ENCODE data around the gene PGGT1B.

The PGGT1B gene

DNA sequence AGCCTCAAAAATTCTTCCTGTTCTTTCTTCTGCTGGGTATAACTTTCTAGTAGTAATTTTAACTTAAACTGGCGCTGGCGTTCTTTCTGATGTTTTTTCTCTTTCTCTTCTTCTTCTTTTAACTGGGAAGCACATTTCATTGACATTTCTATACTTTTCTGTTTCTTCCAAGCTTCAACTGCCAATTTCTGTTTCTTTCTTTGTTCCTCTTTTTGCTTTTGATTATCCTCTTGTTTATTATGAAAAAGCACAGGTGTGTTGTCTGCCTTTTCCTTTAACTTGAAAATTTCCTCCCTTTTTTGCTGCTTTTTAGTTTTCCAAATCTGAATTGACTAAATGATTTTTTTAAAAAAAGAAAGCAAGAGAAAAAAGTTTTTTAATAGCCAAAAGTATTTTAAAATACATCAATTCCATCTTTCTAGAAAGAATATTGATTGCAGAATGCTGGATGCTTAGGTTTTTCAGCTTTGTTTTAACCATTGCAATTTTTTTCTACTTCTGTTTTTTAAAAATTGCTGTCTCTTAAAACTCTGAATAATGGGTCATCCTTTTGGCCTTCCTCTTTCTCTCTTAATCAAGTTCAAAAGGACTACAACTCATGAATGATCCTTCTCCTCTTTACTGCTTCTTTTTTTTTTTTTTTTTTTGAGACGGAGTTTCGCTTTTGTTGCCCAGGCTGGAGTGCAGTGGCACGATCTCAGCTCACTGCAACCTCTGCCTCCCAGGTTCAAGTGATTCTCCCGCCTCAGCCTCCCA lies 8.8 kb upstream of the PGGT1B start:
- TF ChIP-seq, protein P1, sequence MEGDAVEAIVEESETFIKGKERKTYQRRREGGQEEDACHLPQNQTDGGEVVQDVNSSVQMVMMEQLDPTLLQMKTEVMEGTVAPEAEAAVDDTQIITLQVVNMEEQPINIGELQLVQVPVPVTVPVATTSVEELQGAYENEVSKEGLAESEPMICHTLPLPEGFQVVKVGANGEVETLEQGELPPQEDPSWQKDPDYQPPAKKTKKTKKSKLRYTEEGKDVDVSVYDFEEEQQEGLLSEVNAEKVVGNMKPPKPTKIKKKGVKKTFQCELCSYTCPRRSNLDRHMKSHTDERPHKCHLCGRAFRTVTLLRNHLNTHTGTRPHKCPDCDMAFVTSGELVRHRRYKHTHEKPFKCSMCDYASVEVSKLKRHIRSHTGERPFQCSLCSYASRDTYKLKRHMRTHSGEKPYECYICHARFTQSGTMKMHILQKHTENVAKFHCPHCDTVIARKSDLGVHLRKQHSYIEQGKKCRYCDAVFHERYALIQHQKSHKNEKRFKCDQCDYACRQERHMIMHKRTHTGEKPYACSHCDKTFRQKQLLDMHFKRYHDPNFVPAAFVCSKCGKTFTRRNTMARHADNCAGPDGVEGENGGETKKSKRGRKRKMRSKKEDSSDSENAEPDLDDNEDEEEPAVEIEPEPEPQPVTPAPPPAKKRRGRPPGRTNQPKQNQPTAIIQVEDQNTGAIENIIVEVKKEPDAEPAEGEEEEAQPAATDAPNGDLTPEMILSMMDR (IDR thresholded peaks at IDR 0.05): no peak
- no peak overlapping the region for H3K27ac ChIP-seq
- peaks cover 14 to 15% of the 10 kb centered on the region in 2 experiments for H3K4me1 ChIP-seq (ENCODE audit: control insufficient read depth in 1 of 2, insufficient read depth in 1 of 2, low read depth in 1 of 2, low read length in 1 of 2)
- H3K27me3 ChIP-seq: no peaks in the 10 kb centered on the region
- no peak overlapping the region for H3K4me3 ChIP-seq (ENCODE audit: low read depth in 1 of 2, low read length in 1 of 2)
- no peaks in the 10 kb centered on the region for H3K9me3 ChIP-seq
- H3K36me3 ChIP-seq: peaks cover 7% of the 10 kb centered on the region

DNA sequence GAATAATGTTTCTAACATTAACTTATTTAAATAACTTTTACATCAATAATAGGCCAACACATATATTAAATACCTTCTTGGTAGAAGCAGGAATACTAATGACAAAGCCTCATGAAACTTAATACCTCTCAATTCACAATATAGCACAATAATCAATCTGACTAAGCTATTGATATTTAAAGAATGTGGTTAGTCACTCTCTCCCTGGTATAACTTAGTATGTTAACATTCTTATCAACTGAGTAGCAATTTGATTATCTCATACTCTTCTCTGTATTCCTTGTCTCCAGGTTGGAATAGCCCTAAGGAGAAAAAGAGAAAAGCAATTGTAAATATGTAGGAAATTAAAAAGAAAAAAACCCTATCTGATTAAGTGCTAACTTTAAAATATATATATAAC lies 4.9 kb upstream of the PGGT1B start:
- no peak overlapping the region for H3K4me3 ChIP-seq (ENCODE audit: low read depth in 1 of 2, low read length in 1 of 2)
- no peaks in the 10 kb centered on the region for H3K9me3 ChIP-seq
- TF ChIP-seq, protein P1 (IDR thresholded peaks at IDR 0.05): no peak
- no peaks in the 10 kb centered on the region for H3K27me3 ChIP-seq
- H3K4me1 ChIP-seq (ENCODE audit: control insufficient read depth in 1 of 2, insufficient read depth in 1 of 2, low read depth in 1 of 2, low read length in 1 of 2): peaks cover 6% of the 10 kb centered on the region in 2 experiments
- no peak overlapping the region for H3K27ac ChIP-seq
- peaks cover 7% of the 10 kb centered on the region for H3K36me3 ChIP-seq

- Histone ChIP-seq H3K4me1 (ENCODE audit: control insufficient read depth in 1 of 2, insufficient read depth in 1 of 2, low read depth in 1 of 2, low read length in 1 of 2) (peaks cover 19 to 26% of the 10 kb centered on the region in 2 experiments), H3K9me3 (no peaks in the 10 kb centered on the region), H3K4me3 (ENCODE audit: low read depth in 1 of 2, low read length in 1 of 2) (no peak overlapping the region), H3K27me3 (no peaks in the 10 kb centered on the region), H3K27ac (no peak overlapping the region), H3K36me3 (peaks cover 7% of the 10 kb centered on the region)
- TF ChIP-seq, protein P1 (IDR thresholded peaks at IDR 0.05): no peak
These were observed 2.5 kb upstream of the PGGT1B start for GRCh38 chr5:115265220-115265619.

DNA sequence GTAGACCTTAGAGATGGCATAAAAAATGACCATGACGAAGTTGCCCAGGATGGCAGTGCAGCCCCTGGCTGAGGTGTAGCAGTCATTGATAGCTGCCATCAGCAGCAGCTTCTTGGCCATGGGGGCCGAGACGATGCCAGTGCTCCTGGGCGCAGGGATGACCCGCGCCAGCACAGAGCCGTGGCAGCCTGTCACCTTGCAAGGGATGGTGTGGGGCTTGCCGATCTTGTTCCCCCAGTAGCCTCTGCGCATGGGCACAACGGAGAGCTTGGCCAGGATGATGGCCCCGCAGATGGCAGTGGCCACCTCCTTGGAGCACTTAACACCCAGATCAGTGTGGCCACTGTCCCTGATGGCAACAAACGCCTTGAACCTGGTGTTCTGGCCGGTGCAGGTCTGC lies 2.1 kb upstream of the PGGT1B start:
- Histone ChIP-seq H3K4me1 (ENCODE audit: control insufficient read depth in 1 of 2, insufficient read depth in 1 of 2, low read depth in 1 of 2, low read length in 1 of 2) (peaks cover 19 to 26% of the 10 kb centered on the region in 2 experiments), H3K36me3 (peaks cover 7% of the 10 kb centered on the region), H3K9me3 (no peaks in the 10 kb centered on the region), H3K27me3 (no peaks in the 10 kb centered on the region), H3K4me3 (ENCODE audit: low read depth in 1 of 2, low read length in 1 of 2) (no peak overlapping the region), H3K27ac (no peak overlapping the region)
- TF ChIP-seq, protein P1 (IDR thresholded peaks at IDR 0.05): no peak

DNA sequence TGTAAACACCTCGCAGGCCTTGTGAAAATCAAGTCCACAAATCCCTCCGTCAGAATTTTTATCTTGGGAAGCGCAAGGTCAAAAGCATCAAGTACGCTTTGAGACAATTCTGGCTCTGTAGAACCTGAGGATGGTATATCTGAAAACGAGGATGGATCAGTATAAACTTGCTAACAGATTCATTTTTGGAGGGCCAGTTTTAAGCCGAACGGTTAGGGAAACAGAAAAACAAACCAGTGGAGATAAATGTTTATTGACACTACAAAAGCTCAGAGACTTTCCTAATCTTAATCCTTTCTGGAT lies 352 bp upstream of the PGGT1B start:
- H3K9me3 ChIP-seq: no peaks in the 10 kb centered on the region
- H3K36me3 ChIP-seq: peaks cover 10% of the 10 kb centered on the region
- peak overlapping the region; percentile 75 to 91 for H3K4me3 ChIP-seq (ENCODE audit: low read depth in 1 of 2, low read length in 1 of 2)
- peak overlapping the region; percentile 92 for H3K27ac ChIP-seq
- TF ChIP-seq, protein P1 (IDR thresholded peaks at IDR 0.05): no peak
- H3K27me3 ChIP-seq: no peaks in the 10 kb centered on the region
- peaks cover 24 to 26% of the 10 kb centered on the region in 2 experiments for H3K4me1 ChIP-seq (ENCODE audit: control insufficient read depth in 1 of 2, insufficient read depth in 1 of 2, low read depth in 1 of 2, low read length in 1 of 2)
